ENCODE results near the gene PGM2L1. TPM values are rescaled to one million over a fixed set of nuclear protein-coding genes. Genes with fewer than 3 reads are reported as not detected.
A peak's percentile ranks its signal among the peaks of the same experiment; 100 is the strongest.

PGM2L1 gene
- total and polyA plus RNA-seq, 2 of the 4 experiments (the other 2 are of a cell fraction) = 0.72 to 1.8 TPM

DNA sequence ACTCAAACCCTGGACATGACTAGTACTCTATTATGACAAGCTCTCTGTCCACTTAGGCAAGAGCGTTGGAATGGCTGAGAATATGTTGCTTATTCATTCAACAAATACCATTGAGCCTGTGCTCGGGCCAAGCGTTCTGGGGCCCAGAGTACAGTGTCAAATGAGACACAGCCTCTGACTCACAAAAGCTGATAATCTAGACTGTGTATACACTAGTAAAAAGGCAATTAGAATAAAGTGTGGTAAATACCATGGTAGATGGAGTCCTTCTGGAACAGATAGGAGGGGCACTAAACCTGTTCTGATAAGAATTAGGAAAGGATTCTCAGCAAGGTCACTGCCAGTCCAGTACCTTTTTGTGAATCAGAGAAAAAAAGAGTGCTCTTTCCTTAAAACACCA lies 44.4 kb upstream of the PGM2L1 start:
- Histone ChIP-seq H3K14ac (replicated peaks; ENCODE audit: low read depth, low read length) (no peak overlapping the region), H3K4me2 (ENCODE audit: low read depth, low read length) (no peak overlapping the region), H3K18ac (ENCODE audit: low read depth, low read length) (no peak overlapping the region), H3K56ac (ENCODE audit: extremely low read depth, insufficient read depth, low read length) (no peak overlapping the region), H2BK5ac (ENCODE audit: low read depth, low read length, poor library complexity, severe bottlenecking) (no peak overlapping the region), H2BK20ac (ENCODE audit: low read depth, low read length) (no peak overlapping the region), H4K5ac (ENCODE audit: low read depth, low read length) (no peak overlapping the region), H3K27me3 (ENCODE audit: control insufficient read depth, insufficient read depth, low read length) (no peaks in the 10 kb centered on the region; the same call in 1 of the 2 replicates), H3K9me3 (ENCODE audit: control insufficient read depth, insufficient read depth, low read length) (no peaks in the 10 kb centered on the region), H3K23ac (ENCODE audit: low read depth, low read length) (no peak overlapping the region), H3K36me3 (ENCODE audit: control insufficient read depth, insufficient read depth, low read length) (no peaks in the 10 kb centered on the region), H2BK15ac (ENCODE audit: low read depth, low read length) (no peak overlapping the region), H2AK5ac (ENCODE audit: low read depth, low read length) (no peak overlapping the region), H3K79me1 (ENCODE audit: low read depth in 1 of 2, low read length in 2 of 2) (no peaks in the 10 kb centered on the region), H3K9ac (ENCODE audit: low read depth, low read length) (no peak overlapping the region), H3K4me3 (ENCODE audit: insufficient read depth, low read depth, low read length) (no peak overlapping the region), H3K4ac (ENCODE audit: low read depth, low read length) (no peak overlapping the region), H3K27ac (ENCODE audit: insufficient read depth, low read length) (no peak overlapping the region), H4K20me1 (ENCODE audit: insufficient read depth, low read length) (no peaks in the 10 kb centered on the region), H2AK9ac (replicated peaks; ENCODE audit: low read depth, low read length, poor library complexity) (no peak overlapping the region), H4K8ac (ENCODE audit: low read depth in 2 of 2, low read length in 2 of 2) (no peak overlapping the region), H2BK120ac (ENCODE audit: low read depth, low read length) (no peak overlapping the region), H4K91ac (ENCODE audit: insufficient read depth, low read depth, low read length) (no peak overlapping the region), H2AFZ (replicated peaks; ENCODE audit: low read length, poor library complexity) (no peak overlapping the region), H3K9me1 (ENCODE audit: insufficient read depth, low read length) (no peaks in the 10 kb centered on the region), H3K4me1 (ENCODE audit: control insufficient read depth, insufficient read depth, low read length) (peaks cover 4% of the 10 kb centered on the region)
- intact Hi-C loops (cut with micrococcal nuclease) (loop anchor here (10.0 kb wide), 1 partner anchor 118 kb away; no protein-coding TSS in a partner anchor), dilution Hi-C loops (cut with HindIII; ENCODE audit: low sequenced_read_pairs, unreplicated experiment) (no loop called here), in situ Hi-C loops (cut with MboI; ENCODE audit: low sequenced_read_pairs) (loop anchor here (10.0 kb wide), 1 partner anchor 478 kb away; no protein-coding TSS in a partner anchor)
- BruUV-seq (replicated peaks) = no TSS peak
- TF ChIP-seq CEBPB (IDR thresholded peaks at IDR 0.05; ENCODE audit: low read depth, low read length) = 0 out of 2 replicates have a peak, but pooled peaks have one; percentile 13
- TF ChIP-seq BHLHE40 (IDR thresholded peaks at IDR 0.05; ENCODE audit: low read depth, low read length) = no peak
- TF ChIP-seq RFX5 (IDR thresholded peaks at IDR 0.05; ENCODE audit: low read depth, low read length) = no peak
- ATAC-seq (ENCODE audit: low read depth) (peak; percentile 83), DNase-seq (peak; percentile 52)
- CTCF ChIA-PET = no interaction called here
- POLR2A ChIA-PET (ENCODE audit: unreplicated experiment) = no interaction called here
- WGBS, 2 experiments (ENCODE audit: extremely low coverage in 2 of 2, insufficient read length in 1 of 2) = no CpG with 5 or more reads among the region's 3 CpGs
